HUDEP-2 (cell line): ENCODE measurements around the gene RAD9A.

ENCODE experiments used
- DNase-seq, 76 experiments: peaks; one replicate each; lab custom pipeline; 2025; ENCODE audit not compliant: unreplicated experiment in 76 of 76; lab: John Stamatoyannopoulos, UW

Gene RAD9A

GRCh38 chr11:67391304-67392182 lies at the start of gene RAD9A:
Gene RAD9A, plus strand, starts transcription at chr11:67391986. Its CDS starts 59 bp downstream, at chr11:67392045.
- peak in 74 of 76 experiments; percentile 52 to 95 (median 88) for DNase-seq

- no peak for DNase-seq
These were observed 47.5 kb upstream of the RAD9A start for GRCh38 chr11:67344264-67344663.

- DNase-seq: no peak
These were observed 46.4 kb upstream of the RAD9A start for GRCh38 chr11:67345247-67345919.

GRCh38 chr11:67345920-67346819 lies 45.6 kb upstream of the RAD9A start:
- DNase-seq: peak in 3 of 76 experiments; percentile 10 to 23 (median 20)

- DNase-seq: peak in 23 of 76 experiments; percentile 6 to 63 (median 29)
These were observed 43.6 kb upstream of the RAD9A start for GRCh38 chr11:67347964-67348749.

GRCh38 chr11:67349036-67349435 lies 42.8 kb upstream of the RAD9A start:
- no peak for DNase-seq

GRCh38 chr11:67349457-67349856 lies 42.3 kb upstream of the RAD9A start:
- no peak for DNase-seq

- DNase-seq: no peak
These were observed 41.8 kb upstream of the RAD9A start for GRCh38 chr11:67349928-67350465.

- DNase-seq: peak in 43 of 76 experiments; percentile 5 to 55 (median 29)
These were observed 40.3 kb upstream of the RAD9A start for GRCh38 chr11:67351275-67352005.

GRCh38 chr11:67352546-67353316 lies 39.1 kb upstream of the RAD9A start:
- peak in 12 of 76 experiments; percentile 33 to 60 (median 54) for DNase-seq

GRCh38 chr11:67353317-67354074 lies 38.3 kb upstream of the RAD9A start, which contains the start of gene POLD4:
Gene POLD4, minus strand, starts transcription at chr11:67353546. Its CDS starts 147 bp downstream, at chr11:67353399.
- DNase-seq: peak in 74 of 76 experiments; percentile 54 to 96 (median 87)

GRCh38 chr11:67354075-67355022 lies 37.4 kb upstream of the RAD9A start:
- peak in 27 of 76 experiments; percentile 5 to 61 (median 31) for DNase-seq

GRCh38 chr11:67355023-67355793 lies 36.6 kb upstream of the RAD9A start:
- DNase-seq: no peak

GRCh38 chr11:67355794-67356386 lies 35.9 kb upstream of the RAD9A start:
- no peak for DNase-seq

- DNase-seq: no peak
These were observed 35.4 kb upstream of the RAD9A start for GRCh38 chr11:67356387-67356863.
